Measurements from ENCODE around the gene KIAA1671. TPM values are rescaled to one million over a fixed set of nuclear protein-coding genes. Genes with fewer than 3 reads are reported as not detected.

KIAA1671 gene
- polyA plus RNA-seq, 3 donors = not detected

GRCh38 chr22:25216230-25216629 lies 263.7 kb downstream of the KIAA1671 start:
- no peak overlapping the region for H3K4me3 Mint-ChIP-seq
- Histone ChIP-seq H3K27me3 (ENCODE audit: control insufficient read depth in 2 of 2, insufficient read depth in 2 of 2, low read length in 2 of 2) (no peaks in the 10 kb centered on the region), H3K9me3 (replicated peaks in 1 of 2; ENCODE audit: control insufficient read depth in 1 of 2, insufficient read depth in 1 of 2, low read length in 2 of 2) (peaks cover 0 to 4% of the 10 kb centered on the region in 2 donors), H3K4me3 (replicated peaks in 1 of 3; ENCODE audit: low read depth in 2 of 3, low read length in 3 of 3) (no peak overlapping the region), H4K20me1 (ENCODE audit: insufficient read depth, low read length) (no peaks in the 10 kb centered on the region), H3K9ac (ENCODE audit: insufficient read depth, low read length, poor library complexity, severe bottlenecking) (no peak overlapping the region), H3K27ac (ENCODE audit: low read depth in 1 of 2, low read length in 2 of 2) (no peak overlapping the region), H3K4me1 (ENCODE audit: control insufficient read depth in 1 of 2, insufficient read depth in 2 of 2, low read length in 2 of 2) (no peaks in the 10 kb centered on the region), H3K79me2 (ENCODE audit: insufficient read depth, low read length) (no peaks in the 10 kb centered on the region), H3K4me2 (replicated peaks; ENCODE audit: extremely low read depth, low read length, poor library complexity, severe bottlenecking) (no peak overlapping the region), H3K36me3 (replicated peaks in 1 of 2; ENCODE audit: control insufficient read depth in 1 of 2, insufficient read depth in 2 of 2, low read length in 2 of 2) (no peaks in the 10 kb centered on the region), H2AFZ (ENCODE audit: insufficient read depth, low read depth, low read length, poor library complexity, severe bottlenecking) (no peak overlapping the region)
- WGBS (ENCODE audit: insufficient coverage) = no CpG with 5 or more reads among the region's 2 CpGs
- no peak overlapping the region for H3K27ac Mint-ChIP-seq
- TF ChIP-seq, protein P1, sequence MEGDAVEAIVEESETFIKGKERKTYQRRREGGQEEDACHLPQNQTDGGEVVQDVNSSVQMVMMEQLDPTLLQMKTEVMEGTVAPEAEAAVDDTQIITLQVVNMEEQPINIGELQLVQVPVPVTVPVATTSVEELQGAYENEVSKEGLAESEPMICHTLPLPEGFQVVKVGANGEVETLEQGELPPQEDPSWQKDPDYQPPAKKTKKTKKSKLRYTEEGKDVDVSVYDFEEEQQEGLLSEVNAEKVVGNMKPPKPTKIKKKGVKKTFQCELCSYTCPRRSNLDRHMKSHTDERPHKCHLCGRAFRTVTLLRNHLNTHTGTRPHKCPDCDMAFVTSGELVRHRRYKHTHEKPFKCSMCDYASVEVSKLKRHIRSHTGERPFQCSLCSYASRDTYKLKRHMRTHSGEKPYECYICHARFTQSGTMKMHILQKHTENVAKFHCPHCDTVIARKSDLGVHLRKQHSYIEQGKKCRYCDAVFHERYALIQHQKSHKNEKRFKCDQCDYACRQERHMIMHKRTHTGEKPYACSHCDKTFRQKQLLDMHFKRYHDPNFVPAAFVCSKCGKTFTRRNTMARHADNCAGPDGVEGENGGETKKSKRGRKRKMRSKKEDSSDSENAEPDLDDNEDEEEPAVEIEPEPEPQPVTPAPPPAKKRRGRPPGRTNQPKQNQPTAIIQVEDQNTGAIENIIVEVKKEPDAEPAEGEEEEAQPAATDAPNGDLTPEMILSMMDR (IDR thresholded peaks at IDR 0.05) = no peak
- H3K9me3 Mint-ChIP-seq = peaks cover 0 to 12% (median 3%) of the 10 kb centered on the region in 7 donors
- H3K4me1 Mint-ChIP-seq = no peaks in the 10 kb centered on the region
- intact Hi-C loops (cut with micrococcal nuclease) = no loop called here
- DNase-seq = no peak
- H3K36me3 Mint-ChIP-seq = no peaks in the 10 kb centered on the region
- H3K27me3 Mint-ChIP-seq (ENCODE audit: low read depth in 3 of 3) = peaks cover 3 to 9% (median 7%) of the 10 kb centered on the region in 3 donors

DNA sequence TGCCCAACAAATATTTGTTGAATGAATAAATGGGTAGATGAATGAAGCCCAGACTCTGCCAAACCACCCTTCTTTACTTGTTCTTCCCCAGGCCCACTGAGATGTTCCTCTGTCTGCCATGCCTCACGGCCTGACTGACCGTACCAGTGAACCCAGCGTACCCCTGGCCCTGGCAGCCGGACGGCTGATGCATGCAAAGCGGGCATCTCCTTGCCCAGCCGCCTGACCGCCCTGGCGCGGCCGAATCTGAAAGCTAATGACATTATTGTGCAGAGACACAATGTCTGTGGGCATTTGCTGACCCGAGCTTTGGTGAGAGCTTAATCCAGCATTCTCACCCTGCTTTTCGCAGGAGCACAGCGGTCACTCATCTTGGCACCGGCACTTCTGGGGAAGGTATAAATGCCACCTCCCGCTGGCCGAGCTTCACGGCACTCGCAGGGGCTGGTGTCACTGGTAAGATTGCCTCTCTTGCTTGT lies 266.7 kb downstream of the KIAA1671 start, which contains the start of gene CRYBB2:
TSS of gene CRYBB2 (plus strand) at position 429 of the 479 bp plus-strand sequence. CDS start 1,791 bp downstream, outside the sequence.
- intact Hi-C loops (cut with micrococcal nuclease) = no loop called here
- no peak within 1 kb of the TSS for H3K27ac ChIP-seq (ENCODE audit: low read depth in 1 of 2, low read length in 2 of 2)
- peak within 1 kb of the TSS in 1 of 7 donors; percentile 18 for H3K27ac Mint-ChIP-seq
- 95% methylated on average over 18 of the region's 19 CpGs for WGBS (ENCODE audit: insufficient coverage)
- no peak within 1 kb of the TSS for H3K4me3 ChIP-seq (replicated peaks in 1 of 3; ENCODE audit: low read depth in 2 of 3, low read length in 3 of 3)
- no peaks in the 10 kb centered on the region for H3K9me3 ChIP-seq (replicated peaks in 1 of 2; ENCODE audit: control insufficient read depth in 1 of 2, insufficient read depth in 1 of 2, low read length in 2 of 2)
- no peaks in the 10 kb centered on the region for H3K36me3 Mint-ChIP-seq
- H3K27me3 Mint-ChIP-seq (ENCODE audit: low read depth in 3 of 3) = peaks cover 5 to 10% (median 9%) of the 10 kb centered on the region in 3 donors
- no peak within 1 kb of the TSS for H3K4me2 ChIP-seq (replicated peaks; ENCODE audit: extremely low read depth, low read length, poor library complexity, severe bottlenecking)
- no peak within 1 kb of the TSS for H2AFZ ChIP-seq (ENCODE audit: insufficient read depth, low read depth, low read length, poor library complexity, severe bottlenecking)
- no peaks in the 10 kb centered on the region for H3K36me3 ChIP-seq (replicated peaks in 1 of 2; ENCODE audit: control insufficient read depth in 1 of 2, insufficient read depth in 2 of 2, low read length in 2 of 2)
- H3K9me3 Mint-ChIP-seq = peaks cover 0 to 4% (median 0%) of the 10 kb centered on the region in 7 donors
- H3K79me2 ChIP-seq (ENCODE audit: insufficient read depth, low read length) = no peaks in the 10 kb centered on the region
- H3K4me1 Mint-ChIP-seq = no peaks in the 10 kb centered on the region
- no peaks in the 10 kb centered on the region for H3K4me1 ChIP-seq (ENCODE audit: control insufficient read depth in 1 of 2, insufficient read depth in 2 of 2, low read length in 2 of 2)
- no peaks in the 10 kb centered on the region for H4K20me1 ChIP-seq (ENCODE audit: insufficient read depth, low read length)
- TF ChIP-seq, protein P1 (IDR thresholded peaks at IDR 0.05) = no peak
- no peak within 1 kb of the TSS for H3K9ac ChIP-seq (ENCODE audit: insufficient read depth, low read length, poor library complexity, severe bottlenecking)
- DNase-seq = no peak
- no peaks in the 10 kb centered on the region for H3K27me3 ChIP-seq (ENCODE audit: control insufficient read depth in 2 of 2, insufficient read depth in 2 of 2, low read length in 2 of 2)
- no peak within 1 kb of the TSS for H3K4me3 Mint-ChIP-seq

All from CD14-positive monocyte (primary cell).